LNCAP (cell line): ENCODE data around the gene BAD.

ENCODE experiments used
- TF ChIP-seq, protein P1 (sequence below): fragments of 450-650 bp; IDR thresholded peaks from 2 replicates; pipeline ENCODE4 v1.5.1; 2017; ENCODE audit warnings: mild to moderate bottlenecking

The BAD gene

DNA sequence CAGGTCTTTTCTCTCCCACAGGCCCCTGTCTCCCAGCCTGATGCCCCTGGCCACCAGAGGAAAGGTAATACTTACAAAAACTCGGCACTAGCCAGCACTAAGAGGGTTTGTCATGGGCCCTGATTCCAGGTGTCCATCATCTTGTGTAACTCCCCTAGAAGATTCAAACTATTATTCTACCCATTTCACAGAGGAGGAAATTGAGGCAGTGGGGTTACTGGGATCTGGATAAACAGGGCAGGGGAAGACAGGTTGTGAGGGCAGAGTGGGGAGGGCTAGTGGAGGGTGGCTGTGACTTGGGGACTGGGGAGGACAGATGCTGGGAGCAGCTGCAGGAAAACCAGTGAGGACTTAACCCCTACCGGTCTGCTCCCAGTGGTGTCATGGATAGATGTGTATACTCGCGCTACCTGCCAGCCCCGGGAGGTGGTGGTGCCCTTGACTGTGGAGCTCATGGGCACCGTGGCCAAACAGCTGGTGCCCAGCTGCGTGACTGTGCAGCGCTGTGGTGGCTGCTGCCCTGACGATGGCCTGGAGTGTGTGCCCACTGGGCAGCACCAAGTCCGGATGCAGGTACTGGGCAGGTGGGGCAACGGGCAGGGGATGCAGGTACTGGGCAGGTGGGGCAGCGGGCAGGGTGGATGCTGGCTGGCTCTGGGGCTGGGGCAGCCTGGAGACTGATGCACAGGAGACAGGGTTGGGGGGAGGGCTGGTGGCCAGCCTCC, 48.9 kb downstream of the BAD start:
- TF ChIP-seq, protein P1, sequence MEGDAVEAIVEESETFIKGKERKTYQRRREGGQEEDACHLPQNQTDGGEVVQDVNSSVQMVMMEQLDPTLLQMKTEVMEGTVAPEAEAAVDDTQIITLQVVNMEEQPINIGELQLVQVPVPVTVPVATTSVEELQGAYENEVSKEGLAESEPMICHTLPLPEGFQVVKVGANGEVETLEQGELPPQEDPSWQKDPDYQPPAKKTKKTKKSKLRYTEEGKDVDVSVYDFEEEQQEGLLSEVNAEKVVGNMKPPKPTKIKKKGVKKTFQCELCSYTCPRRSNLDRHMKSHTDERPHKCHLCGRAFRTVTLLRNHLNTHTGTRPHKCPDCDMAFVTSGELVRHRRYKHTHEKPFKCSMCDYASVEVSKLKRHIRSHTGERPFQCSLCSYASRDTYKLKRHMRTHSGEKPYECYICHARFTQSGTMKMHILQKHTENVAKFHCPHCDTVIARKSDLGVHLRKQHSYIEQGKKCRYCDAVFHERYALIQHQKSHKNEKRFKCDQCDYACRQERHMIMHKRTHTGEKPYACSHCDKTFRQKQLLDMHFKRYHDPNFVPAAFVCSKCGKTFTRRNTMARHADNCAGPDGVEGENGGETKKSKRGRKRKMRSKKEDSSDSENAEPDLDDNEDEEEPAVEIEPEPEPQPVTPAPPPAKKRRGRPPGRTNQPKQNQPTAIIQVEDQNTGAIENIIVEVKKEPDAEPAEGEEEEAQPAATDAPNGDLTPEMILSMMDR = no peak

DNA sequence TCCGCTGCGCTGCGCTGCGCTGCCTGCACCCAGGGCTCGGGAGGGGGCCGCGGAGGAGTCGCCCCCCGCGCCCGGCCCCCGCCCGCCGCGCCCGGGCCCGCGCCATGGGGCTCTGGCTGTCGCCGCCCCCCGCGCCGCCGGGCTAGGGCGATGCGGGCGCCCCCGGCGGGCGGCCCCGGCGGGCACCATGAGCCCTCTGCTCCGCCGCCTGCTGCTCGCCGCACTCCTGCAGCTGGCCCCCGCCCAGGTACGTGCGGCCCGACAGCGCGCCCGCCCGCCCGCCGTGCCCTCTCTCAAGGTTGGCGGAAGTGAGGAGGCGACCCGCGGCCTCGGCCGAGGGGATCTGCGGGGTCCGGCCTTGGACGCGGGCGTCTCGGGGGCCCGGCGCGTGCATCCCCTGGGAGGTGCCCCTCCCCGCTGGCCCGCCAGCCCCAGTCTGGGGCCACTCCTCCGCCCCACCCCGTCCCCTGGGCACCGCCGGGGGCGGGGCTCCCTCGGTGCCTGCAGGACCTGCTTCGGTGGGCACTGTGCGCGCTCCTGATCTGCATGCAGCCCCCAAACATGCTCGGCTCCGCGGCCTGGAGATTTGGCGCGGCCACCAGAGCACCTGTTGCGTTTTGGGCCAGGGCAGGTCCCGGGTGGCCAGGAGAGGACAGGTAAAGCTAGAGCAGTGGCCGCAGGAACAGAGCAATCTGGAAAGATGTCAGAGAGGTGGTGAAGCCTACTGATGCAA, 49.7 kb downstream of the BAD start:
- TF ChIP-seq, protein P1 = no peak

DNA sequence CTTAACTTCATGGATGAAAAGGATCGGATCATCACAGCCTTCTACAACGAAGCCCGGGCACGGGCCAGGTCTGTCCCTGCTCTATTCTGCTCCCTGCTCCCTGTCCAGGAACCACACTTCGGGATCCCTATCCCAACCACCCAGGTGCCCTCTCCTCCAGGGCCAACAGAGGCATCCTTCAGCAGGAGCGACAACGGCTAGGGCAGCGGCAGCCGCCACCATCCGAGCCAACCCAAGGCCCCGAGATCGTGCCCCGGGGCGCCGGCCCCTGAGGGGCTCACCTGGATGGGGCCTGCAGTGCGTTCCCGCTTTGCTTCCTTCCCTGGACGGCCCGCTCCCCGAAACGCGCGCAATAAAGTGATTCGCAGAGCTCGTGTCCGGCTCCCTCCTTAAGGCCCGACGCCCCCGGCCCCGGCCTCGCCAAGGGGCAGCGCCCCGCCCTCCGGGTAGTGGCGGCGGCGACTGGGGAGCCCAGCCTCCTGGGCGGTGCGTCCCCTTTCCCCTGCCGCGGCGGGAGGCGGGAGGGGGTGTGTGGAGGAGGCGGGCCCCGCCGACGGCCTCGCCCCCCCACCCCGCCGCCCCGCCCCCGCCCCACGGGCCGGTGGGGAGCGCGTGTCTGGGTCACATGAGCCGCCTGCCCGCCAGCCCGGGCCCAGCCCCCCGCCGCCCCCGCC, 50.4 kb downstream of the BAD start, which contains the start of gene VEGFB:
Gene VEGFB (plus strand): TSS at position 672 of the 674 bp plus-strand sequence. CDS start 250 bp downstream, outside the sequence.
- TF ChIP-seq, protein P1 = no peak

DNA sequence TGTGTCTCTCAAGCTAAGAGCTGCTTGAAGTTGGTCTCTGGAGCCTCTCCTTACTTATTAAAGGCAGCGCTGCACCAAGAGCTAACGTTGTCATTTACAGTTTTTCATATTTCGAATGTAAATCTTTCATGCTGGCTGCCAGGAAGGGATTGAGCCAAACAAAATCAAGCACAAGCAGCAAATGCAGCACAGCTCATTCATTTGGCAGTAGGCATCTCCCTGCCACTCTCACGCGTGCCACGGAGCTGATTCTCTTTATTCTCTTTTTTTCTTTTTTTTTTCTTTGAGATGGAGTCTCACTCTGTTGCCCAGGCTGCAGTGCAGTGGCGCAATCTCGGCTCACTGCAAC, 51.5 kb downstream of the BAD start:
- TF ChIP-seq, protein P1 = no peak

DNA sequence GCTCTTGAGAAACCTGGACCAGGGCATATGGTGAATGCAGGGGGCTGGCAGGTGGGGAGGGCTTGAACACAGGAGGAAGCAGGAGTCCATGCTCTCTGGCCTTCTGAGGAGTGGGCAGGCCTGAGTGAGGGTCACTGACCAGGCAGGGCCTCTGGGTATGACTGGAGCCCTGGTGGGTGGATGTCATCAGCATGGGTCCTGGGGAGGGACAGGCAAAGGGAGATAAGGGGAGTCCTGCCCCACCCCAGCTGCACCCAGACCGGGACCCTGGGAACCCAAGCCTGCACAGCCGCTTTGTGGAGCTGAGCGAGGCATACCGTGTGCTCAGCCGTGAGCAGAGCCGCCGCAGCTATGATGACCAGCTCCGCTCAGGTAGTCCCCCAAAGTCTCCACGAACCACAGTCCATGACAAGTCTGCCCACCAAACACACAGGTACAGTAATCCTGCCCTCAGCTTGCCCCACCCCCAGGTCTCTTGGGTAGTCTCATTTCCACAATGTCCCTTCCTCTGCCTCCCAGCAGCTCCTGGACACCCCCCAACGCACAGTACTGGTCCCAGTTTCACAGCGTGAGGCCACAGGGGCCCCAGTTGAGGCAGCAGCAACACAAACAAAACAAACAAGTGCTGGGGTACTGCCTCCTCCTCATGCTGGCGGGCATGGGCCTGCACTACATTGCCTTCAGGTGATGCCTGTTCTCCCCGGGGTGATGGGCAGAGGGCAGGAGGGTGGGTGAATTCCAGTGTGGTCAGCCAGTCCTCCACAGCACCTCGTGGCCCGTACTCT, 52.1 kb downstream of the BAD start:
- TF ChIP-seq, protein P1 = no peak

DNA sequence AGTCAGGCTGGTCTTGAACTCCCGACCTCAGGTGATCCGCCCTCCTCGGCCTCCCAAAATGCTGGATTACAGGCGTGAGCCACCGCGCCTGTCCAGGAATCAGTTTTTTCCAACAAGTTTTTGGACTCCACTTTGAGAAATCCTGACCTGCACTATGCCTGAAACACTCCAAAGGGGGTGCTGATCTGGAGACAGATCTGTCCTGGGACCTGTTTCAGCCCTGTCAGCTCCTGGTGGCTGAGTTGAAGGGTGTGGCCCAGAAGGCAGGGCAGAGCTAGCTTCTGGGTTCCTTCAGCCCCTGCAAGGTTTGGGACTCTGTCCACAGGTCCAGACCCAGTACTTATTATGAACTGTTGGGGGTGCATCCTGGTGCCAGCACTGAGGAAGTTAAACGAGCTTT, 52.9 kb downstream of the BAD start:
- TF ChIP-seq, protein P1 = no peak

DNA sequence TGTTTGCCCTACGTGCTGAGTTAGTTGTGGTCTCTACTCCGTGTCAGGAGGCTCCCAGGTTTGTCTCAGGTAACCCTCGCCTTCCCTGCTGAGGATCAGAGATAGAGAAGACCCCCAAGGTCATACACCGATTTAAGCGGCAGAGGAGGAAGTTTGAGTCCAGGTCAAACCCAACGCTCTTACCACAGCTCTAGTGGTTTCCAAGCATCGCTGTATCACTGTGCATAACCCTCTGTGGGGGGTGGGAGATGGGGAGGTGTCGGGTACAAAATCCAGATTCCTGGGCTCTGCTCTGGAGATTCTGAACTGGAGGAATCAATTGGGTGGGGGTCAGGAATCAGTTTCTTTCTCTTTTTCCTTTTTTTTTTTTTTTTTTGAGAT, 53.5 kb downstream of the BAD start:
- TF ChIP-seq, protein P1 = no peak
